GM10248 (cell line): ENCODE data around the gene PTGES.
"Not testable (repeated sequence)": the region's sequence is repeated elsewhere in the genome, so short reads cannot be mapped to it uniquely, and the experiment has no call there.

Source experiments
- CTCF ChIA-PET: fragments of 300-600 bp; sonication (Branson Sonifier 250); formaldehyde crosslinking; extraction: SDS; loops from one replicate; lab custom pipeline; 2021; ENCODE audit warnings: antibody characterized with exemption; lab: Yijun Ruan, JAX
- POLR2A ChIA-PET: fragments of 350-650 bp; sonication (Branson Sonifier 250); formaldehyde crosslinking; extraction: SDS; loops from one replicate; lab custom pipeline; 2020; ENCODE audit warnings: antibody characterized with exemption; lab: Yijun Ruan, JAX
- DNase-seq: peaks from one replicate; pipeline ENCODE4 v3.0.0; 2012; ENCODE audit errors: extremely low spot score
- TF ChIP-seq, protein P1 (sequence below): IDR thresholded peaks from 2 replicates; pipeline ENCODE4 v1.5.1; 2012; ENCODE audit warnings: mild to moderate bottlenecking, low read depth; ENCODE audit errors: extremely low read depth, missing control alignments, control extremely low read depth

The PTGES gene

DNA sequence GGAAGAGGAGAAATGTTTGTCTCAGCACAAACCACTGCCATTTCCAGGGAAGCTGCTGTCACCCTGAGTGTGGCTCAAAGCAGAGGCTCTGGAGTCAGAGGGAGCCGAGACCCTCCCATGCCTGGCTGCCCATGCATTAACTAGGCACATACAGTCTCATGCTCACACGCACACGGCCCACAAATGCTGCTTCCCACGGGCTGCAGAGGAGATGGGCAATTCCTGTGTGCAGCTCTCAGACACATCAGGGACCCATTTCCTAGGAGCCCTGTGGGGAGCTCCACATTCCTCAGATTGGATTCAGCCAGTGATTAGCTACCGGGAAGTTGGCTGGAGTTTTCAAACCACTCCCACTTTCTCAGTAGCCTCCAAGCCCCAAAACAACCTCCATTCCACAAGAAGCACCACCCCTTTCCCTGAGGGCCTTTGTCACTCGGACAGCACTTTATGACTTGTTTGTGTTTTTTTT is 9.1 kb upstream of the PTGES start:
- POLR2A ChIA-PET = interaction anchor here (0.5 kb wide), 1 partner anchor 39 kb away, joined by 3 read pairs; no protein-coding TSS in a partner anchor
- TF ChIP-seq, protein P1, sequence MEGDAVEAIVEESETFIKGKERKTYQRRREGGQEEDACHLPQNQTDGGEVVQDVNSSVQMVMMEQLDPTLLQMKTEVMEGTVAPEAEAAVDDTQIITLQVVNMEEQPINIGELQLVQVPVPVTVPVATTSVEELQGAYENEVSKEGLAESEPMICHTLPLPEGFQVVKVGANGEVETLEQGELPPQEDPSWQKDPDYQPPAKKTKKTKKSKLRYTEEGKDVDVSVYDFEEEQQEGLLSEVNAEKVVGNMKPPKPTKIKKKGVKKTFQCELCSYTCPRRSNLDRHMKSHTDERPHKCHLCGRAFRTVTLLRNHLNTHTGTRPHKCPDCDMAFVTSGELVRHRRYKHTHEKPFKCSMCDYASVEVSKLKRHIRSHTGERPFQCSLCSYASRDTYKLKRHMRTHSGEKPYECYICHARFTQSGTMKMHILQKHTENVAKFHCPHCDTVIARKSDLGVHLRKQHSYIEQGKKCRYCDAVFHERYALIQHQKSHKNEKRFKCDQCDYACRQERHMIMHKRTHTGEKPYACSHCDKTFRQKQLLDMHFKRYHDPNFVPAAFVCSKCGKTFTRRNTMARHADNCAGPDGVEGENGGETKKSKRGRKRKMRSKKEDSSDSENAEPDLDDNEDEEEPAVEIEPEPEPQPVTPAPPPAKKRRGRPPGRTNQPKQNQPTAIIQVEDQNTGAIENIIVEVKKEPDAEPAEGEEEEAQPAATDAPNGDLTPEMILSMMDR = no peak
- DNase-seq = no peak
- CTCF ChIA-PET = interaction anchor here (2.1 kb wide), 1 partner anchor 25 kb away, joined by 7 read pairs; no protein-coding TSS in a partner anchor

DNA sequence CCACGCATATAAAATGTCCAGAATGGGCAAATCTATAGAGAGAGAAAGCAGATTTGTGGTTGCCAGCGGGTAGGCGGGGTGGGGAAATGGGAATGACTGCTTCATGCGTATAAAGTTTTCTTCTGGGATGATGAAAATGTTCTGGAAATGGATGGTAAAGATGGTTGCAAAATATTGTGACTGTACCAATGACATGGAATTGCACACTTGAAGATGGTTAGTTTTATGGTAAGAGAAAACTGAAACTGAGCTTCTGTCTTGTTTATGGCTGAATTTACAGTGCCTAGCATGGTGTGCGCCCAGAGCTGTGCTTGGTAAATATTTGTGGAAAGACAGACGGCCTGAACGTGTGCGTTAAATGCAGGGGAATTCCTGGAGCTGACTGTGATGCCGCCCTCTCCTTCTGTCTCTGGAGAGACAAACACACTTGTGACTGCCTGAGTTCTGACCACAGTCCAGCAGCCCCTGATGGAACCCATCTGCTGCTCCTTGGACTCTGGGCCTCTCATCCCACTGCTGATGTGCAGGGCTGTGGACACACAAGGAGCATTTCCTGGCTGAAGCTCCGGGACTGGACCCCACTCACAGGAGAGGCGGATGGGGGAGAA is 8.6 kb upstream of the PTGES start:
- POLR2A ChIA-PET = interaction anchor here (0.5 kb wide), 1 partner anchor 39 kb away, joined by 3 read pairs; no protein-coding TSS in a partner anchor
- CTCF ChIA-PET = interaction anchor here (2.1 kb wide), 1 partner anchor 24 kb away, joined by 7 read pairs; no protein-coding TSS in a partner anchor
- TF ChIP-seq, protein P1 = no peak
- no peak for DNase-seq

DNA sequence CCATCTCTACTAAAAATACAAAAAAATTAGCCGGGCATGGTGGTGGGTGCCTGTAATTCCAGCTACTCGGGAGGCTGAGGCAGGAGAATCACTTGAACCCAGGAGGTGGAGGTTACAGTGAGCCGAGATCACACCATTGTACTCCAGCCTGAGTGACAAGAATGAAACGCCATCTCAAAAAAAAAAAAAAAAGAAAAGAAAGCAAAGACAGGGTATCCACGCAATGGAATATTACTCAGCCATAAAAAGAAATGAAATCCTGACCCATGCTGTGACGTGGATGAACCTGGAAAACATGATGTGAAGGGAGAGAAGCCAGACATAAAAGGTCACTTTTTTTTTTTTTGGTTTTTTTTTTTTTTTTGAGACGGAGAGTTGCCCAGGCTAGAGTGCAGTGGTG is 7.9 kb upstream of the PTGES start:
- DNase-seq, POLR2A ChIA-PET: not testable (repeated sequence)
- CTCF ChIA-PET = interaction anchor here (1.2 to 2.1 kb wide), 2 partner anchors 23 to 34 kb away, joined by 7 read pairs; no protein-coding TSS in a partner anchor

DNA sequence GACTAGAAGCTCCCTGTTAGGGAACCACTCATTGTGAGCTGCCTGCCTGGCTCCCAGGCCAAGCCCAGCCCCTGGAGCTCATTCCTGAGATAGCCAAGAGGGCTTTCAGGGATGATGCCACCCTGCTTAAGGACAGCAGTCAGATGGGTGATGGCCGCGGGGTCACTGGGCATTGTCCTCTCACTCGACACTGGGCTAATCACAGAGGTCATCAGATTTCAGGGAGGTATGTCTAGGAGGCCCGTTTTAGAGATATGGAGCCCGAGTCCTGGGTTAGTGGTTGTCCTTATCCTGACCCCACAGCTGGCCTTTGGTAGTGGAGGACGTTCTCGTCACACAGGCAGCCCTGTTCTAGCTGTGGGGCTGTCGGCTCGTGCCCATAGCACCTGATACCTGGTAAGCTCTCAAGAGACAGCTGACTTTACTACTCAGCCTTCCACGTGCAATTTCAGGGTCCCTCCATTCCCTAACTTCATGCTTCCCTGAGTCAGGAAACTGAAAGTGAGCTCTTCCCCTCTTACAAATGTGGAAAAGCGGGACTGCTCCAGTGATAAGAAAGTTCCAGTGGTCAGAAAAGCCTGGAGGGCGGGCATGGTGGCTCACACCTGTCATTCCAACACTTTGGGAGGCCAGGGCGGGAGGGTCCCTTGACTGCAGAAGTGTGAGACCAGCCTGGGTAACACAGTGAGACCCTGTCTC is 7.1 kb upstream of the PTGES start:
- ChIA-PET POLR2A (no interaction called here), CTCF (interaction anchor here (1.2 to 1.9 kb wide), 6 partner anchors 11 to 349 kb away, joined by 3 to 7 read pairs (median 4); no protein-coding TSS in a partner anchor)
- DNase-seq = no peak
- TF ChIP-seq, protein P1 = no peak

DNA sequence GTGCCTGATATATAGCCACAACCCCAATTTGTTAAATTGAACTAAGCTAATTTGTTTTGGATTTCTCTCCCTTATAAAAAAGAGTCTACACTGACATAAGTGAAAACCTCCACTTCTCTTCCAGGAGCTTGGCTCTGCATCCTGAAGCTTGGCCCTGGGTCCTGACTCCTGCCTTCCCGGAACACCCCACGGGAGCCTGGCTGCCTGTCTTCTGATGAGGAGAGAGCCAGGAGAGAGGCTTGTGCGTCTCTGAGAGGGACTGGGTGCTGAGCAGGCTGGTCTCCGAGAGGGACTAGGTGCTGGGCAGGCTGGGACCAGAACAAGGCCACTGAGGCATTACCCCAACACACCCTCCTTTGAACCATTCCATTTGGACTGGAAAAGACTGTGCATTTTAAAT is 6.5 kb upstream of the PTGES start:
- ChIA-PET CTCF (interaction anchor here (1.2 to 1.9 kb wide), 5 partner anchors 10 to 350 kb away, joined by 3 to 7 read pairs (median 4); no protein-coding TSS in a partner anchor), POLR2A (no interaction called here)
- no peak for DNase-seq
- TF ChIP-seq, protein P1 = no peak

DNA sequence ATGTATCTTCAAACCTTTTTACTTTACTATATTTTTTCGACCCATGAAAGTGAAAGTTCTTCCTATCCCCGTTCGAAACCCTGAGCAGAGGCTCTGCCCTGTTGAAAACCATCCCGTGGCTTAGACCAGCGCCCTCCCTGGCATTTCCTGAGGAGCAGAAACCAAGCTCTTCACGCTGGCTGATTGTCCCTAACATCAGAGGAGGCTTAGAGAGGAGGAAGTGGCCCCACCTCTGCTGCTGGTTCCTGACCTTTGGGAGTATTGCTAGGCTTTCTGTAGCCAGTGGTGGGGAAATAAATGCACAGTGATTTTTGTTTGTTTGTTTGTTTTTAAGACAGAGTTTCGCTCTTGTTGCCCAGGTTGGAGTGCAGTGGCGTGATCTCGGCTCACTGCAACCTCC is 4.2 kb upstream of the PTGES start:
- CTCF ChIA-PET = interaction anchor here (1.2 kb wide), 1 partner anchor 18 kb away, joined by 3 read pairs; no protein-coding TSS in a partner anchor
- no peak for DNase-seq
- TF ChIP-seq, protein P1 = no peak
- POLR2A ChIA-PET = no interaction called here
